H54 (cell line): ENCODE data around the gene ATAD3C.
"Not testable (repeated sequence)": the region's sequence is repeated elsewhere in the genome, so short reads cannot be mapped to it uniquely, and the experiment has no call there.

Source experiments
- DNase-seq: peaks from one replicate; pipeline ENCODE4 v3.0.0; 2011; ENCODE audit warnings: low spot score, mixed read lengths; ENCODE audit not compliant: insufficient read length
- FAIRE-seq: peaks from 3 replicates; lab custom pipeline; 2011; peaks lifted over from hg19 to GRCh38; lab: Jason Lieb, UNC
- POLR2A ChIP-seq: IDR thresholded peaks from 2 replicates; pipeline ENCODE4 v1.6.1; 2011; ENCODE audit warnings: low read depth, mild to moderate bottlenecking, low read length

Gene ATAD3C

DNA sequence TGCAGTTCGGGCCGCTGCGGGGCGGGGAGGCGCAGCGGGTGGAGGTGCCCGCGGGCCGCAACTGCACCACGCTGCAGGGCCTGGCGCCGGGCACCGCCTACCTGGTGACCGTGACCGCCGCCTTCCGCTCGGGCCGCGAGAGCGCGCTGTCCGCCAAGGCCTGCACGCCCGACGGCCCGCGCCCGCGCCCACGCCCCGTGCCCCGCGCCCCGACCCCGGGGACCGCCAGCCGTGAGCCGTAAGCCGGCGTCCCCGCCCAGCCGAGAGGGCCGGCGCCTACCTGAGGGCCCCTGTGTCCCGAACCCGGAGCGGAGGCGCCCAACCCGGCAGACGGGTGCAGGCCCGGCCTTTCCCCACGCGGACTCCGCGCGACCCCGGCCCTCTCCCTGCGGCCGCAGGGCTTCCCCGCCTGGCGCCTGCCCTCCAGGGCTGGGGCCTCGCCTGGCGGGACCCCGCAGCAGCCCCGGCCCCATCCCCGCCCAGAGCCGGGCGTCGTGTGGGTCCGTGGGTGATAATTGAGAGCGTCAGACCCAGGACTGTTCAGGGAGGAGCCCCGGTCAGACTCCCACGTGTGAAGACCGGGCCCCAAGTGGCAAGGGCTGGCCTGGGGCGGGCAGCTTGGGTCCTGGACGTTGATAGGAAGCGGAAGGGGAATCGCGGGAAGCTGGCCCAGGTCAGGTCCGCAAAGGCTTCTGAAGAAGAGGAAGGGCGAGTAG, 9.8 kb upstream of the ATAD3C start:
- no peak for FAIRE-seq
- DNase-seq, result no peak
- no peak for TF ChIP-seq POLR2A

DNA sequence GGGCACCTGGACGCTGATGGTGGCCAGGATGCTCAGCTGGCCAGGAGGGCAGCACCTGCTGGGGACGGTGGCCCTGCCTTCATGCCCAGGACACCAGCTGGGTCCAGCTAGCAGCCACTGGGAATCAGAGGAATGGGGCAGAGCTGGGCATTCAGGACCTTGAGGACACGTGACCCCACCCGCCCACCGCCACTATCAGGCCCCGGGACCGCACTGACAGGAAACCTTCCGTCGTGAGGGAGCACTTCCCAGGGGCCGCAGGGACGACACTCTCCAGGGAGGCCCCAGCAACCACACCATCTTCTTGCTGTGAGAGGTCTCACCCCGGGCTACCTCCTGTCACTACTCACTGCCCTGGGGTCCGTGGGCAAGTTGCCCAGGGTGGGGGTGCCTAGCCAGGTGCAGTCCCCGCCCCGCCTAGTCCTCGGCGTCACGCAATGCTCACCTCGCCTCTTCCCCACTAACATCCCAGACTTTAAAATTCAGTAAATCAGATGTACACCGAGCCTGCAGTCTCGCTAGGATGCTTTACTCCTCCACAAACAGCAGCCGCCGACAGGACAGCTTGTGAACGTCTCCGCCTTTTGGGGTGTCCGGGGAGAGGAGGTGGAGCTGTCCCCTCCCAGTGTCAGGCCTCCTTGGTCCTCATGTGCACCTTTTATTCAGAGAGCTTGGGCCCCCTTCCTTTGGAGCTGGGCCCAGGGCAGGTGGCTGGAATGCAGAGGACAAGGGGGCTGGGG, 9.1 kb upstream of the ATAD3C start:
- TF ChIP-seq POLR2A, result no peak

DNA sequence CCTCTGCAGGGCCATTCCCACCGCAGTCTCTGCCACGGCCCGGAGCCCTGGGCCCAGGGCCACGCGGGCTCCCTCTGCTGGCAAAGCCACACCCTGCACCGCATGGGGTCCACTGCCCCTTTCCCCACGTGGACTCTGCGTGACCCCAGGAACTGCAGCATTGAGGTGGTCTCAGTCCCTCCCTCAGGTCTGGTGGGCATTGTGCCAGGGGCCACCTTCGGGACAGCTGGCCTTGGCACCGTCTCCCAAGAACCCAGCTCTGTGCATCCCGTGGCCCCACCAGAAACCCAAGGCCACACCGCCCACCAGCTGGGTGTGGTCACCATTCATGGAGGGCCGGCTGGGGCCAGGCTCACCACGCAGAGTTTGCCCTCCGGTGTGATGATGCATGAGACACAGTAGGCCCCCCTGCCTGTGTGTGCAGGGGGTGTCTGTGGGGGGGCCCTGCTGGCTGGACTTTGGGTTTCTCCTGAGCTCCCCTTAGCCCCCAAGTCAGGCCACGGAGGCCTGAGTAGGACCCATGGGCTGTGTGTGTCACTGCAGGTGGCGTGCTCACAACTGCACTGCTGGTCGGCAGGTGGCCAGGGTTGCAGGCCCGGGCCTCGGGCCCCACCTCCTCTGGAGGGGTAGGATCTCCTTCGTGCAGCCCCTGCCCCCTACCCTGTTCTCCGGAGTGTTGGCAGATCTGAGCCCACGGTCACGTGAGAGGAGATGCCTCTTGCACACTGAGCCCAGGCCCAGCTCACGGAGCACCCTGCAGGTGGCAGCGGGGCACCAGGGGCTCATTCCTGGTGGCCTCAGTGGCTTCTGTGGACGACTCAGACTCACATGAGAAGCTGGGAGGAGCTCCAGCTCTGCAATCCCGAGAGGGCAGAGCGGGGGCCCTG, 8.2 kb upstream of the ATAD3C start:
- FAIRE-seq, result no peak
- TF ChIP-seq POLR2A, result no peak
- no peak for DNase-seq

More for the DNA sequence above, 9.1 kb upstream of the ATAD3C start:
- DNase-seq (no peak), FAIRE-seq (no peak)

DNA sequence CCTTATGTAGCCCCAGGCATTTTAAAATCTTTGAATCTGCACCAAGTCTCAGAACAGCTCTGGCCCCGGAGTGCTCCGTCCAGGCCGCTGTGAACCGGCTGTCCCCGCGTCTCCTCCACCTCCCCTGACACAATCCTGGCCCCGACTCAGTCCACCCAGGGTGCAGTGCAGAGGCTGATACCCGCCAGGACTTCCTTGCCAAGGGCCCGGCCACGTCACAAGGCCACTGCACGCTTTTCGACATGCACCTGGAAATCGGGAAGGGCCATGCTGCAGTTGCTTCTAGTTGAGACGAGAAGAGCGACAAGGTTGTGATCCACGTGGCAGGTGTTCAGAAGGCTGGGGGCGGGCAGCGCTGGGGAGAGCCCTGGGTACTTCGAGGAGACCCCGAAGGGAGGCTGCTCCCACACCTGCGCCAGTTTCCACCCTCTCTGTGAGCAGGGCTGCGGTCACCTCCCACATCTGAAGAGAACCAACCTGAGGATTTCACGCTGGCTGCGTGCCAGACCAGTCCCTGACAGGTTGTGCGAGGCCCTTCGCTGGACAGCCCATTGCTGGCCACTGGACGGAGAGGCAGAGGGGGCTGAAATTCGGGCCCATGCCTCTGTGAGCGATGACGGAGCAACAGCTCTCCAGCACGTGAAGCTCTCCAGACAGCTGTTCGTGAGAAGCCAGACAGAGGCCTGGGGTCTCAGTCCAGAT, 7.3 kb upstream of the ATAD3C start:
- DNase-seq (no peak), FAIRE-seq (no peak)
- no peak for TF ChIP-seq POLR2A

DNA sequence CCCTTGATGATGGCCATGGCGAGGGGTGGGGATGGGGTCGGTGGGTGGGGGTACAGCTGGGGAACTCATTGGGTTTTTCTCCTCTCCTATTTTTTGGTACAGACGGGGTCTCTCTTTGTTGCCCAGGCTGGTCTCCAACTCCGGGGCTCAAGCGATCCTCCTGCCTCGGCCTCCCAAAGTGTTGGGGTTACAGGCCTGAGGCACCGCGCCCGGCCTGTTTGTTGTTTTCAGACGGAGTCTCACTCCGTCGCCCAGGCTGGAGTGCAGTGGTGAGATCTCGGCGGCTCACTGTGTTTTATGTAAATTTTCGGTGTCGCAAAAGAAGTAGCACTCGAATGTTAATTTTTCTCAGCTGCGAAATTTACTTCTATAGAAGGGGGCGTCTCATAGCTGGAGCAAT, 2.9 kb upstream of the ATAD3C start:
- not testable (repeated sequence) for FAIRE-seq, DNase-seq

DNA sequence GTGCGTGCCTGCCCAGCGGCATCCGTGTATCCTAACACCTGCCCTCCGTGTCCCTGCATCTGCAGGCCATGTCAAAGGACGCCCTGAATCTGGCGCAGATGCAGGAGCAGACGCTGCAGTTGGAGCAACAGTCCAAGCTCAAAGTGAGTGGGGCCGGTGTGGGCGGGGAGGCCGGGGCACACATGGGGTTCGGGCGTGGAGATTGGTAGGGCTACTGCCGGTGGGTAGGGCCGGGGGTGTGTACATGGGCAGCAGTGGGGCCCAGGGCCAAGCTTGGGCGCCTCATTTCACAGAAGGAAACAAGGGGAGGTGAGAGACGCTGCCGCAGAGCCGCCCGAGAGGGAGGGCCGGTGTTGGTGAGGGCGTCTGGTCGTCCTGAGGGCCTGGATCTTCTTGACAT, 1.1 kb downstream of the ATAD3C start:
- not testable (repeated sequence) for FAIRE-seq, DNase-seq

DNA sequence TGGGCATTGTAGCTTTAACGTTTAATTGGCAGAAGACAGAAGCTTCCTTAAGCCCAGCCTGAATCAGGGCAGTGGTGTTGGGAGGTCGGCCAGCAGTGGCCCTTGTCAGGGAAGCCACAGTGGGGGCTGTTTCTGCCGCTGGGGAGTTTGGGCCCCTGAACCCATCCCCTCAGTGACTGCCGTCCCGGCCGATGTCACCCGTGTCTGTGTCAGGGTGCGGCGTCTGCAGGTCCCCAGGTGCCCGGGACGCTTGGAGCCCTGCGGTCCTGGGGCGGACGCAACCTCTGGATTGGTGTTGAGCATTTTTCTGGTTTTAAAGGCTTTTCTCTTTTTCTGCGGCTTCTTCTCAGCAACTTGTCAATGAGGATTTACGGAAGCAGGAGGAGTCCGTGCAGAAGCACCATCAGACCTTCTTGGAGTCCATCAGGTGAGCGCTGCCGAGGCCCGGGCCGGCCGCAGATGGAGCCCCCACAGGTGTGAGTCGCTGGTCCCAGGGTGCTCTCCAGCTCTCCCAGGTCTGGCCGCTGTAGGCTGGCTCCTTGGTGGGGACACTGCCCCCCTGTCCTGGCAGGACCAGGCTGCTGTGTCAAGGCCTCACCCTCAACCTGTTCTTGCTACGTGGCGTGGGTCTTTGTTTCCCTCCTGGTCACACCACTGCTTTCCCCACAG, 2.3 kb downstream of the ATAD3C start:
- FAIRE-seq (no peak), DNase-seq (no peak)
- TF ChIP-seq POLR2A, result no peak

DNA sequence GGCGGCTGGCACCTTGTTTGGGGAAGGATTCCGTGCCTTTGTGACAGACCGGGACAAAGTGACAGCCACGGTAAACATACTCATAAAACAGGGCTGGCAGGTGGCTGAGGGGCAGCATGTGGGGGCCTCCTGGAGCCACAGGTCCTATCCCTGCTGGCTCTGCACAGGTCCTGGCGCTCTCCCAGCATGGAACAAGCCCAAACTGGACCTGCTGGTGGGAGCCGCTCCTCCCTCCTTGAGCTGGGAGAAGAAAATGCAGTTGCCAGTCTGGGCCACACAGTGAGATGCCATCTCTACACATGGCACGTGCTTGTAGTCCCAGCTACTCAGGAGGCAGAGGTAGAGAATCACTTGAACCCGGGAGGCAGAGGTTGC, 2.9 kb downstream of the ATAD3C start:
- DNase-seq, FAIRE-seq: not testable (repeated sequence)

DNA sequence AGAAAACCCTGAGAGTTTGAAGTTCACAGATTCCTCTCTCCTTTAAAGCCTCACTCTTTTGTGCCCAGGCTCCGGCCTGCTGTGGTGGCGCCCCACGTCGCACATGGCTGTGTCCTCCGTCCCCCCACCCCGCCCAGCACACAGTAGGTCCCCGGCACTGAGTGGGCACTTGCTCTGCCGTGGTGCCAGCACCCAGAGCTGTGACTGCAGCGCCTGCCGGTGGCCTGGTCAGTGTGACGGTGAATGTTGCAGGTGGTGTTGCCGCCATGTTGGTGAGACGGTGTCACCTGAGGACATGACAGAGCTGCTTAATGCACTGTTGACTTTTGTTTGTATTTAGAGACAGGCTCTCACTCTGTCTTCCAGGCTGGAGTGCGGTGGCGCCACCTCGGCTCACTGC, 3.4 kb downstream of the ATAD3C start:
- DNase-seq, result no peak
- FAIRE-seq, result no peak
- TF ChIP-seq POLR2A, result no peak

DNA sequence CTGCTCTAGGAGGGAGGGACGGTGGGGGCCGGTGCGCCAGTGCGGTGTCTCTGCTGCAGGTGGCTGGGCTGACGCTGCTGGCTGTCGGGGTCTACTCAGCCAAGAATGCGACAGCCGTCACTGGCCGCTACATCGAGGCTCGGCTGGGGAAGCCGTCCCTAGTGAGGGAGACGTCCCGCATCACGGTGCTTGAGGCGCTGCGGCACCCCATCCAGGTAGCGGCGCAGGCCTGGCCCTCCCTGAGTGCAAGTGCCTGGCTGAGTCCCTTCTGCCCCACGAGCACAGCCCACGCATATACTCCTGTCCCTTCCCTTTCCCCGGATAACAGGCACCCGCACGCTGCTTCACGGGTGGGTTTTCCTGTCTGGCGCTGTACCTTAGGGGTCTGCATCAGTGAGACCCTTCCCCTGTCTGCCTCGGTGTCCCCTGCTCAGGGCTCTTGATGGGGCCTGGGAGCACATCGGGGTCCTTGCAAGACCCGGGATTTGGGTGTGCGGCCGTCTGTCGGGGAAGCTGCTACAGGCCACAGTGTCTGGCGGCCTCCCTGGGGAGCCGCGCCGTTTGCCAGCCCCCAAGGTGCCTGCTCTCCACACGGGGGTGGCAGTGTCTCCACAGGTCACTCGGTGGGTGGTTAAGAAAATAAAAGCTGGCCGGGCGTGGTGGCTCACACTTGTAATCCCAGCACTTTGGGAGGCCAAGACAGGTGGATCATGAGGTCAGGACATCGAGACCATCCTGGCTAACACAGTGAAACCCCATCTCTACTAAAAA, 5.0 kb downstream of the ATAD3C start:
- not testable (repeated sequence) for DNase-seq, FAIRE-seq

DNA sequence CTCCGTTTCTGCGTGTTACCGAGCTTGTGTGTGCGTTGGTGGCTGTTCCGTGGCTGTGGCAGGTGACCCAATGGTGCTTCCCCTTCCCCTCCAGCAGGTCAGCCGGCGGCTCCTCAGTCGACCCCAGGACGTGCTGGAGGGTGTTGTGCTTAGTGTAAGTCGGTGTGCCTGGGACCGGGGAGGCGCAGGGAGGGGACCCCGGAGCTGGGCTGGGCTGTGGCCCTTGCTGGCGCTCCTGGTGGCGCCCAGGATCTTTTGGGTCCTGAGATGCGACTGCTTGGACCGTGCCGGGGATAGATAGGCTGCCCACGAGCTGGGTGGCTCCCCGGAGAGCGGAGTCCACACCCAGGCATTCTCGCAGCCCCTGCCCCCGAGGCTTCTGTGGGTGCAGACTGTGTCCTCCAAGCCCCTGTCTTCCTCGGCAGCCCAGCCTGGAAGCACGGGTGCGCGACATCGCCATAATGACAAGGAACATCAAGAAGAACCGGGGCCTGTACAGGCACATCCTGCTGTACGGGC, 5.9 kb downstream of the ATAD3C start:
- DNase-seq (no peak), FAIRE-seq (no peak)
- no peak for TF ChIP-seq POLR2A

DNA sequence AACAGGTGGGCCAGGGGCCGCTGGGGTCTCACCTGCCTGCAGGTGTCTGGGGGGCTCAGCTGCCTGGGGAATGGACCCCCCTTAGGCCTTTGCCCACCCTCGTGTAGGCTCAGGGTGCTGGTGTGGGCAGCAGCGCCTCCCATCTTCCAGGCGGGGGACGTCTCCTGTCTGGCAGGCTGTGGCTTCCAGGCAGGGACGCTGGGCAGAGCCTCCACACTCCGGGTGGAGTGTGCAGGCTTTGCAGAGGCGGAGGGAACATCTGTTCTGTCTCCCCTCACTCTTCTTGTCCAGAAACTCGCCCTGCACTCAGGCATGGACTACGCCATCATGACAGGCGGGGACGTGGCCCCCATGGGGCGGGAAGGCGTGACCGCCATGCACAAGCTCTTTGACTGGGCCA, 6.4 kb downstream of the ATAD3C start:
- not testable (repeated sequence) for DNase-seq, FAIRE-seq

DNA sequence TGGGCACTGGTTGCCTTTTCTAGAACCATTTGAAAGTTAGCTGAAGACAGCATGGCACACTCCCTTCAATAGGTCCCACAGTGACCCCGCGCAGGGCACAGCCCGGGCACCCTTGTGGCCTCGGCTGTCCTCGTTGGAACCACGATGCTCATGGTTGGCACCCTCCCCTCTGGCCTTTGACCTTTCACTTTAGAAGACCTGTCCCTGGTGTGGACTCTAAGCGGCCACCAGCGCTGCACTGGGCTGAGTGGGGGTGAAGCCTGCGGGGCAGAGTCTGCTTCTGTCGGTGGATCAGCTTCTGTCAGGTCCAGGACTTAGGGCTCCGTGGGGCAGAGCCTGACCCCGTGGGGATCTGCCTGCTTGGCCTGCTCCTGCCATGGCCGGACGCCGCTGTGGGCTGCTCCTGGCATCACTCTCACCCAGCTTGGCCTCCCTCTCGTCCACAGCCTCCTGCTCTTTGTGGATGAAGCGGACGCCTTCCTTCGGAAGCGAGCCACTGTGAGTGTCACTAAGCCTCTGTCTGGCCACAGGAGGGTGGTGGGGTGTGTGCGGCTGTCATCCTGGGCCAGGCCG, 7.3 kb downstream of the ATAD3C start:
- FAIRE-seq, DNase-seq: not testable (repeated sequence)

DNA sequence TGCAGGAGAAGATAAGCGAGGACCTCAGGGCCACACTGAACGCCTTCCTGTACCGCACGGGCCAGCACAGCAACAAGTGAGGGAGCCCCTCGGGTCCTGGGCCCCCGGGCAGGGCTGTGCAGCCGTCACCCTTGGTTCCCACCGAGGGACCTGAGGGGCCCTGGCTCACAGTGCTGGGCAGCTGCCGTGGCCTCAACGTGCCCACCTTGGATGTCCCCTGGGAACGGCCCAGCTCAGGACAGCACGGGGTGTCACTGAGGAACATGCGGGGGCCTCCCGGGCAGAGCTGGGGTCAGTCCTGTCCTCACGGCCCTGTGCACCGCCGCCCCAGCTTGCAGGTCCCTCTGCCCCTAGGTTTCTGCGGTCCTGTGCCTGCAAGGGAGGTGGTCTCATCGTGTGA, 9.7 kb downstream of the ATAD3C start:
- not testable (repeated sequence) for FAIRE-seq

DNA sequence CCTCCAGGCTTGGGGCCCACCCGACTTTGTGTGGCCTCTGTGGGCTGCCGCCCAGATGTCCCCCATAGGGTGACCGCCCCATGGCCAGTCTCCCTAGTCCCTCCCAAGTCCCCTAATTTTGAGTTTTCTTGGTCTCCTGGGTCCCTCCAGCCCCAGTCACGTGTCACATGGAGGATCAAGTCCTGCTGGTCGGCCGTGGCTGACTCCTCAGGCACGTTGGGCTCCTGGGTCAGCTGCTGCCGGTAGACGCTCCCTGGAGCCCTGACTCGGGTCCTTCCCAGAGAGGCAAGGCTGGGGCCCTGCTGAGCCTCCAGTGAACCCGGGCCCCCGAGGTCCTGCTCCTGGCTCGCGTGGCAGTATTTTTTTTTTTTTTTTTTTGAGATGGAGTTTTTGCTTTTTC, 10.2 kb downstream of the ATAD3C start:
- not testable (repeated sequence) for FAIRE-seq, DNase-seq

More for the DNA sequence above, 9.7 kb downstream of the ATAD3C start:
- DNase-seq, result not testable (repeated sequence)
